OCI-LY3 (cell line): ENCODE results near the gene DDX39B.

Experiments used
- H2AFZ ChIP-seq: fragments of 200-600, 300-600 bp; shearing (Covaris generic); 2 replicates; pipeline ENCODE4 v1.6.0; 2014; ENCODE audit warnings: antibody characterized with exemption, low read depth, low read length
- H3K27ac ChIP-seq: fragments of 200-600, 300-600 bp; sonication (generic); 2 replicates; pipeline ENCODE4 v1.5.1; 2014; ENCODE audit warnings: mild to moderate bottlenecking, low read length, moderate library complexity, mixed read lengths
- H3K27me3 ChIP-seq: fragments of 200-600, 300-600 bp; sonication (generic); 2 replicates; pipeline ENCODE4 v1.6.1; 2014; ENCODE audit warnings: low read depth, low read length, mixed read lengths
- H3K36me3 ChIP-seq: fragments of 200-600, 300-600 bp; sonication (generic); replicated peaks from 2 replicates; pipeline ENCODE3; 2014; ENCODE audit warnings: low read depth, low read length, mixed read lengths
- H3K4me1 ChIP-seq: fragments of 300-600, 200-600 bp; sonication (generic); 2 replicates; pipeline ENCODE4 v1.6.1; 2014; ENCODE audit warnings: low read length, mixed read lengths
- H3K4me2 ChIP-seq: fragments of 200-600, 300-600 bp; sonication (generic); 2 replicates; pipeline ENCODE4 v1.6.1; 2014; ENCODE audit warnings: low read length, mixed read lengths
- H3K4me3 ChIP-seq: fragments of 300-600, 200-600 bp; sonication (generic); 2 replicates; pipeline ENCODE4 v1.5.1; 2014; ENCODE audit warnings: antibody characterized with exemption, mild to moderate bottlenecking, low read length, moderate library complexity
- H3K79me2 ChIP-seq: fragments of 300-600, 200-600 bp; shearing (Covaris generic); 2 replicates; pipeline ENCODE4 v1.6.1; 2014; ENCODE audit warnings: mild to moderate bottlenecking, low read length, mixed read lengths
- H3K9ac ChIP-seq: fragments of 300-600, 200-600 bp; shearing (Covaris generic); 2 replicates; pipeline ENCODE4 v1.6.0; 2014; ENCODE audit warnings: mild to moderate bottlenecking, low read length, moderate library complexity
- H3K9me3 ChIP-seq: fragments of 200-600, 300-600 bp; shearing (Covaris generic); 2 replicates; pipeline ENCODE4 v1.6.1; 2014; ENCODE audit warnings: low read length, mixed read lengths; ENCODE audit not compliant: insufficient read depth
- H4K20me1 ChIP-seq: fragments of 200-600, 300-600 bp; sonication (generic); 2 replicates; pipeline ENCODE4 v1.6.1; 2016; ENCODE audit warnings: low read length, mixed read lengths; ENCODE audit not compliant: insufficient read depth
- EZH2phosphoT487 ChIP-seq: fragments of 200-600 bp; shearing (Covaris generic); IDR thresholded peaks from 2 replicates; pipeline ENCODE4 v1.6.1; 2018; ENCODE audit warnings: antibody characterized with exemption, mixed run types, low read depth
- TF ChIP-seq, protein P1 (sequence below): fragments of 200-600, 300-600 bp; sonication (generic); IDR thresholded peaks from 2 replicates; pipeline ENCODE4 v1.5.1; 2014; ENCODE audit warnings: antibody characterized with exemption, low read length, low read depth

DDX39B gene

DNA sequence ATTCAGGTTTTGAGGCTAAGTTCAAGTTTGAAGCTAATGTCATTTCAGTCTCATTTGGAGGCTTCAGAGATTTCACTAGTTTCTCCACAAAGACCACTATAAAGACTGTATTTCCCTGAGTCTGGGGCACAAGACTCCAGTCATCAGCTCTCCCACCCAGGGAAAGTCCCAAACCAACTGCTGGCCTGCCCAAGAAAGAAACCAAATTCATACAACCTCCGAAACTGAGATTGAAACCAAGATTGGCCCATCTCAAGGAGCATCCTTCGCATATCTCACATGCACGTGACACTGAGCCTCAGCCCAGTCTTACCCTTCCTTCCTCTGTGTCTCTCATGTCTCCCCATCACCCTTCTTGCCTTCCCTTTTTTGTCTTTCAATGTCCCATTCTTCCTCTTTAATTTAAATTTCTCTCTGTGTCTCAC, 26.7 kb upstream of the DDX39B start:
- H3K4me1 ChIP-seq: peaks cover 72% of the 10 kb centered on the region
- TF ChIP-seq, protein P1, sequence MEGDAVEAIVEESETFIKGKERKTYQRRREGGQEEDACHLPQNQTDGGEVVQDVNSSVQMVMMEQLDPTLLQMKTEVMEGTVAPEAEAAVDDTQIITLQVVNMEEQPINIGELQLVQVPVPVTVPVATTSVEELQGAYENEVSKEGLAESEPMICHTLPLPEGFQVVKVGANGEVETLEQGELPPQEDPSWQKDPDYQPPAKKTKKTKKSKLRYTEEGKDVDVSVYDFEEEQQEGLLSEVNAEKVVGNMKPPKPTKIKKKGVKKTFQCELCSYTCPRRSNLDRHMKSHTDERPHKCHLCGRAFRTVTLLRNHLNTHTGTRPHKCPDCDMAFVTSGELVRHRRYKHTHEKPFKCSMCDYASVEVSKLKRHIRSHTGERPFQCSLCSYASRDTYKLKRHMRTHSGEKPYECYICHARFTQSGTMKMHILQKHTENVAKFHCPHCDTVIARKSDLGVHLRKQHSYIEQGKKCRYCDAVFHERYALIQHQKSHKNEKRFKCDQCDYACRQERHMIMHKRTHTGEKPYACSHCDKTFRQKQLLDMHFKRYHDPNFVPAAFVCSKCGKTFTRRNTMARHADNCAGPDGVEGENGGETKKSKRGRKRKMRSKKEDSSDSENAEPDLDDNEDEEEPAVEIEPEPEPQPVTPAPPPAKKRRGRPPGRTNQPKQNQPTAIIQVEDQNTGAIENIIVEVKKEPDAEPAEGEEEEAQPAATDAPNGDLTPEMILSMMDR: no peak
- TF ChIP-seq EZH2phosphoT487: no peak

DNA sequence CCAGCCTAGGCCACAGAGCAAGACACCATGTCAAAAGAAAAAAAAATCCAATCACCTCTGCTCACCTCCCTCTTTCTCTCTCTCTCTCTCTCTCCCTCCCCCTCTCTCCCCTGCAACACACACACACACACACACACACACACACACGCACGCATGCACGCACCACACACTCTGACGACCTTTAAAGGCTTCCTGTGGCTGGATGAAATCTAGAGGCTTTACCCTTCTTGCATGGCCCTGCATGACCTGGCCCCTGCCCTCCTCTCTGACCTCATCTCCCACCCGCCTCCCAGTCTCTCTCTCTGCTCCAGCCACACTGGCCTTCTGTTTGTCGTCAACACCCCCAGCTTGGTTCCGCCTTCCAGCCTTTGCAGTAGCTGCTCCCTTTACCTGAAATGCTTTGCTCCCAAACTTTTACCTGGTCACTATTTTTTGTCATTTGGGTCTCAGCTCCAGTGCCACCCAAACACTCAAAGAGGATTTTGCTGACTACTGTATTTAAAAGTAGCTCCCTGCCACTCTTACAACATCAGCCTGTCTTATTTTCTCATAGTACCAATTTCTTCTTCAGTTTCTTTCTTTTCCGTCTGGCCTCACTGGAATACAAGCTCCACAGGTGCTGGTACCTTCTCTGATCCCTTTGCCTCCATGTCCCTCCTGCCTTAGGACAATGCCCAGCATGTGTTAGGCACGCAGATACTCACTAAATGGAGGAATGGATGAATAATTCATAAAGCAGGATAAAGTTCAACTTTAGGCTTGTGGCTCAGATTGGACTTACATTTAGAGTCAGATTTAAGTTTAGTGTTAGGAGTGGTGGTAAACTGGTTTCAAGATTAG, 25.9 kb upstream of the DDX39B start:
- TF ChIP-seq EZH2phosphoT487: no peak
- TF ChIP-seq, protein P1: no peak
- Histone ChIP-seq H3K4me2 (peak overlapping the region; percentile 74), H3K36me3 (peaks cover 4% of the 10 kb centered on the region), H3K79me2 (peaks cover 71% of the 10 kb centered on the region), H3K4me1 (peaks cover 72% of the 10 kb centered on the region), H3K4me3 (peak overlapping the region; percentile 62), H2AFZ (no peak overlapping the region), H3K9me3 (no peaks in the 10 kb centered on the region), H3K27me3 (no peaks in the 10 kb centered on the region), H3K27ac (peak overlapping the region; percentile 100), H4K20me1 (no peaks in the 10 kb centered on the region), H3K9ac (peak overlapping the region; percentile 84)

More for the DNA sequence above, 26.7 kb upstream of the DDX39B start:
- Histone ChIP-seq H3K4me3 (peak overlapping the region; percentile 62), H2AFZ (no peak overlapping the region), H4K20me1 (no peaks in the 10 kb centered on the region), H3K9ac (peak overlapping the region; percentile 92), H3K27me3 (no peaks in the 10 kb centered on the region), H3K4me2 (peak overlapping the region; percentile 100), H3K9me3 (no peaks in the 10 kb centered on the region), H3K36me3 (peaks cover 12% of the 10 kb centered on the region), H3K27ac (peak overlapping the region; percentile 100), H3K79me2 (peaks cover 79% of the 10 kb centered on the region)

DNA sequence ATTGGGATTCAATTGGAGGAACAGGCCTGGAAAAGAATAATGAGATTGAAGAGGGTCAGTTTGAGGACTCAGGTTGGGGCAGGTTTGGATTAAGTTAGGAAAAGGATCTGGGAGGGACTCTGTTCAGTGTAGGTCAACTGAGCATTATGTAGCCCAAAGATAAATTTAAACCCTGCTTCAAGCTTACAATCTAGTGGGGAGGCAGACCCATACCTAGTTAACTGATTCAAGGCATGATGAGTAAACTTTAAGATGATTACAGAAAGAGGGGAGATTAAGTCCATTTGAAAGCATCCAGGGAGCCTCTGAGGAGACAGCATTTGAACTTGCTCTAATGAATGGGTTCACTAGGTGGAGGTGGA, 18.9 kb upstream of the DDX39B start:
- Histone ChIP-seq H3K4me2 (peak overlapping the region; percentile 97), H3K36me3 (peaks cover 8% of the 10 kb centered on the region), H3K27ac (peak overlapping the region; percentile 100), H3K27me3 (no peaks in the 10 kb centered on the region), H4K20me1 (no peaks in the 10 kb centered on the region), H3K9ac (peak overlapping the region; percentile 95), H3K4me1 (peaks cover 88% of the 10 kb centered on the region), H2AFZ (no peak overlapping the region), H3K79me2 (peaks cover 56% of the 10 kb centered on the region), H3K4me3 (peak overlapping the region; percentile 74), H3K9me3 (no peaks in the 10 kb centered on the region)
- TF ChIP-seq, protein P1: no peak
- no peak for TF ChIP-seq EZH2phosphoT487

DNA sequence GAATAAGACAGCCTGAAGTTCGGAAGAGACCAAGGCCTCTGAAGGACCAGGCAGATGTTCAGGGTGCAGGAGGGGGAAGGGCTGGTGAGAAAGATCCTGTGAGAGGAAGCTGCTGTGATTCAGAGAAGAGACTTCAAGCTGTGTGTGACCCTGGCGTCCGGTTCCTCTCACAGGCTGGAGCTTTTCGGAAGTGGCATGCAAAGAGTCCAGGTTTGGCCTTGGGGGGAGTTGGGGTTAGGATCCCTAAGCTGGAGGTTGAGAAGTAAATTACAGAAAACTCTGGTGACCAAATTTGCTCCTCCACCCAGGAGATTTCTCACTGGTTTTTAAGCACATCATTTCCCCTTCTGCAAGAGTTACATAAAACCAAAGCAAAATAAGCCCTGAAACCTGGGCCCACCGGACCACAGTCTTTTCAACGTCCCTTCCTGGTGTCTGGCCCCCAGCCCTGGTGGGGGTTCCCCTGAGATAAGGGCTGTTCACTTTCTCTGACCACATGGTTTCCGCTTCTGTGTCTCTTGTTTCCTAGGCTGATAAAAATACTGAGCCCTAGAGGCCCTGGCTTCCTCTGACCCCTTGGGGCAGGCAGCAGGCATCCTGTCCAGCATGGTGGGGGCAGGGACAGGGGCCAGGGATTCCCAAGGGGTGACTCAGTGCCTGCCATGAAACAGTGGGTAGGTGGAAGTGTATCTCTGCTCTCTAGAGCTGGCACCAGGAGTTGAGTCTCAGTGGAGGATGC, 18.3 kb upstream of the DDX39B start:
- Histone ChIP-seq H3K27me3 (no peaks in the 10 kb centered on the region), H3K4me3 (peak overlapping the region; percentile 74), H3K9ac (peak overlapping the region; percentile 95), H3K79me2 (peaks cover 50% of the 10 kb centered on the region), H3K36me3 (peaks cover 8% of the 10 kb centered on the region), H3K9me3 (no peaks in the 10 kb centered on the region), H2AFZ (no peak overlapping the region), H4K20me1 (no peaks in the 10 kb centered on the region), H3K4me1 (peaks cover 86% of the 10 kb centered on the region), H3K4me2 (peak overlapping the region; percentile 97), H3K27ac (peak overlapping the region; percentile 100)
- TF ChIP-seq, protein P1: no peak
- TF ChIP-seq EZH2phosphoT487: no peak
